B cell (primary cell): ENCODE results near the gene TMEM82. TPM values are rescaled to one million over a fixed set of nuclear protein-coding genes. Genes with fewer than 3 reads are reported as not detected.

ENCODE experiments used
- ATAC-seq: fragments of 200-7000 bp; cut with Tn5 transposase; one replicate; pipeline ENCODE4 v1.10.0; 2021; ENCODE audit warnings: low read depth, mild to moderate bottlenecking, moderate number of reproducible peaks, moderate library complexity
- CTCF ChIA-PET: fragments of 350-600 bp; sonication (Branson Sonifier 250); formaldehyde crosslinking; loops from one replicate; lab custom pipeline; 2021; ENCODE audit warnings: antibody characterized with exemption, inconsistent platforms; lab: Charles Lee
- POLR2A ChIA-PET: fragments of 350-600 bp; sonication (Branson Sonifier 250); formaldehyde crosslinking; loops from one replicate; lab custom pipeline; 2021; ENCODE audit warnings: antibody characterized with exemption; lab: Charles Lee
- DNase-seq: peaks from one replicate; pipeline ENCODE4 v3.0.0; 2013
- H2AFZ ChIP-seq: 2 replicates; pipeline ENCODE4 v1.6.1; 2012; ENCODE audit warnings: mild to moderate bottlenecking, low read depth, low read length; ENCODE audit not compliant: insufficient read depth, poor library complexity, severe bottlenecking
- H3K27ac ChIP-seq, 2 donors: 1 replicate in 1 of 2; 2 replicates in 1 of 2; pipeline ENCODE4 v1.5.1; 2012 to 2013; ENCODE audit warnings: low read length in 2 of 2, mild to moderate bottlenecking in 2 of 2, moderate library complexity in 1 of 2
- H3K27me3 ChIP-seq, 4 experiments: fragments of 200-600 bp in 1 of 4; sonication (generic) in 1 of 4; replicated peaks in 1 of 4; 1 replicate in 2 of 4; 2 replicates in 2 of 4; pipeline versions ENCODE4 v1.6.1 to v1.7.0; 2013 to 2016; ENCODE audit warnings: low read length in 3 of 4, mild to moderate bottlenecking in 2 of 4, mixed read lengths in 1 of 4, moderate library complexity in 1 of 4; ENCODE audit not compliant: insufficient read depth in 4 of 4, control insufficient read depth in 3 of 4; ENCODE audit errors: control extremely low read depth in 1 of 4
- H3K36me3 ChIP-seq, 2 experiments: replicated peaks in 1 of 2; 1 replicate in 1 of 2; 2 replicates in 1 of 2; pipeline versions ENCODE4 v1.6.1 to v1.7.1; 2013; ENCODE audit warnings: low read length in 1 of 2; ENCODE audit not compliant: insufficient read depth in 2 of 2, control insufficient read depth in 1 of 2; ENCODE audit errors: control extremely low read depth in 1 of 2, extremely low read depth in 1 of 2
- H3K4me1 ChIP-seq, 2 donors: fragments of 200-600 bp in 1 of 2; sonication (generic) in 1 of 2; 1 replicate in 1 of 2; 2 replicates in 1 of 2; pipeline versions ENCODE4 v1.5.1 to v1.6.1; 2013 to 2017; ENCODE audit warnings: low read length in 2 of 2; ENCODE audit not compliant: control insufficient read depth in 2 of 2, insufficient read depth in 2 of 2
- H3K4me2 ChIP-seq: replicated peaks from 2 replicates; pipeline ENCODE3; 2012; ENCODE audit warnings: mild to moderate bottlenecking, low read depth, low read length; ENCODE audit not compliant: poor library complexity, severe bottlenecking
- H3K4me3 ChIP-seq, 5 experiments: fragments of 200-600 bp in 1 of 5; sonication (generic) in 1 of 5; 1 replicate in 3 of 5; 2 replicates in 2 of 5; pipeline versions ENCODE4 v1.5.1 to v1.7.0; 2011 to 2016; ENCODE audit warnings: low read length in 4 of 5, mild to moderate bottlenecking in 4 of 5, low read depth in 2 of 5, control low read depth in 1 of 5, moderate library complexity in 1 of 5; ENCODE audit not compliant: insufficient read depth in 1 of 5; ENCODE audit errors: control extremely low read depth in 1 of 5, extremely low read depth in 1 of 5
- H3K79me2 ChIP-seq: fragments of 200-600 bp; sonication (generic); one replicate; pipeline ENCODE4 v1.6.0; 2016; ENCODE audit warnings: low read length; ENCODE audit not compliant: control insufficient read depth, insufficient read depth
- H3K9ac ChIP-seq: fragments of 200-600 bp; sonication (generic); 2 replicates; pipeline ENCODE4 v1.6.1; 2017; ENCODE audit warnings: mild to moderate bottlenecking, low read length, moderate library complexity
- H3K9me3 ChIP-seq, 3 donors: one replicate each; pipeline versions ENCODE4 v1.6.1 to v1.7.1; 2013; ENCODE audit warnings: low read length in 2 of 3; ENCODE audit not compliant: control insufficient read depth in 2 of 3, insufficient read depth in 1 of 3; ENCODE audit errors: control extremely low read depth in 1 of 3
- H4K20me1 ChIP-seq: 2 replicates; pipeline ENCODE4 v1.6.0; 2012; ENCODE audit warnings: mild to moderate bottlenecking, low read length; ENCODE audit not compliant: insufficient read depth, control insufficient read depth, poor library complexity, severe bottlenecking
- H3K27ac Mint-ChIP-seq: one replicate; pipeline ENCODE4 v1.8.0; 2021; ENCODE audit warnings: mixed read lengths
- H3K27me3 Mint-ChIP-seq: one replicate; pipeline ENCODE4 v1.8.0; 2021; ENCODE audit warnings: mixed read lengths
- H3K4me1 Mint-ChIP-seq: one replicate; pipeline ENCODE4 v1.8.0; 2021; ENCODE audit warnings: mixed read lengths
- H3K4me3 Mint-ChIP-seq: one replicate; pipeline ENCODE4 v1.8.0; 2021; ENCODE audit warnings: mixed read lengths
- H3K9me3 Mint-ChIP-seq: one replicate; pipeline ENCODE4 v1.8.0; 2022; ENCODE audit warnings: mixed read lengths; ENCODE audit not compliant: insufficient read depth
- CTCF ChIP-seq: fragments of 200-600 bp; IDR thresholded peaks from one replicate; pipeline ENCODE4 v1.8.0; 2022; ENCODE audit warnings: antibody characterized with exemption, mild to moderate bottlenecking
- EZH2 ChIP-seq: IDR thresholded peaks from 2 replicates; pipeline ENCODE4 v1.6.1; 2012; ENCODE audit warnings: borderline replicate concordance, low read depth, mild to moderate bottlenecking, moderate library complexity, low read length; ENCODE audit not compliant: insufficient read depth, poor library complexity, severe bottlenecking
- WGBS: methylation state at CpG from one replicate; pipeline ENCODE4 v1.1.5; 2013; ENCODE audit warnings: missing lambda C conversion rate; ENCODE audit not compliant: insufficient coverage; 5-methylcytosine and 5-hydroxymethylcytosine counted together
- intact Hi-C: fragments of 100-400 bp; cut with micrococcal nuclease; formaldehyde crosslinking; loops from one replicate; pipeline ENCODE4 v1.10.0; 2022
- polyA plus RNA-seq: library from polyadenylated mRNA; depleted of rRNA; stranded (reverse); fragments of >200 nt; gene quantifications from 2 replicates; pipeline ENCODE4 v1.2.3, GENCODE V29; 2012
- total RNA-seq, 2 donors: library from RNA; stranded (reverse); fragments of 120-200 nt in 1 of 2; gene quantifications; 1 replicate in 1 of 2; 2 replicates in 1 of 2; pipeline versions ENCODE4 v1.2.3 to v1.2.4, GENCODE V29; 2013 to 2022

TMEM82 gene
- total and polyA plus RNA-seq, 2 donors (not counting 1 experiment from before 2014, with no cell fraction given) = not detected

DNA sequence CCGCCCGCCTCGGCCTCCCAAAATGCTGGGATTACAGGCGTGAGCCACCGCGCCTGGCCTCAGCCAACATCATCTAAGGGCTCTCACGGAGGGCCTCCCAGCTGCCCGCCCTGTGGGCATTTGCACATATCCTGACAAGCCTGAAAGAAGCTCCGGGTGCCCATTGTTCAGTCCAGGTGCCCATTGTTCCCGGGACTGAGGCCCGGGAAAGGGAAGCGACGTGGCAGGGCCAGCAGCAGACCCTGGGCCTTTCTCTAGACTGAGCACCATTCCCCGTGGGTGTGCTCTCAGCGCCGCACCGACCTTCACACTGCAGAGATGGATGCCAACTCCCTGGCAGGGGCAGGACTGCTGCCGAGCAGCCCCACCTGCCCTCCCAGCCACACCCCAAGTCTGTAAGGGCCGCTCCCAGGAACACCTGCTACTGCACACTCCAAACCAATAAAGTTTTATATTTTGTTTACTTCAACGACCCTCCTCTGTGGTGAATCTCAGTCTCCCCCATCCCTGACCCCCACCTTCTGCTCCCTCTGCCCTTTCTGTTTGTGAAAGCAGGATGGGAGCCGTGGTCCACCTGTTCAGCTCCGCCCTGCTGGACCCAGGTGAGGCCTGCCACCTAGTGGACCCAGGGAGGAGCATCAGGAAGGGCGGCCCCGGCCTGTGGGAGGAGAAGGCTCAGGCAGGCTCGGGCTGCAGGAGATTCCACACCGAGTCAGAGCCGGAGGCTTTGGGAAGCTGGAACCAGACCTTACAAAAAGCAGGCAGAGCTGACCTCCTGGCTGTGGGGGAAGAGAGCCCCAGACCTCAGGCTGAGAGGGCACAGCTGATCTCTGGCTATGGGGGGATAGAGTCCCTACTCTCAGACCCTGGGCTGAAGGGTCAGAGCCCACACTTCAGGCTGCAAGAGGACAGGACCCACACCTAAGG, 1.1 kb upstream of the TMEM82 start:
- intact Hi-C loops = loop anchor here (2.0 to 5.0 kb wide), 3 partner anchors 74 to 419 kb away; no protein-coding TSS in a partner anchor

More for the DNA sequence above, 1.1 kb upstream of the TMEM82 start:
- Mint-ChIP-seq H3K27ac (no peak overlapping the region), H3K4me3 (no peak overlapping the region), H3K4me1 (peaks cover 6% of the 10 kb centered on the region), H3K27me3 (no peaks in the 10 kb centered on the region), H3K9me3 (no peaks in the 10 kb centered on the region)
- no peaks in the 10 kb centered on the region for H4K20me1 ChIP-seq
- ATAC-seq (peak; percentile 91), DNase-seq (peak; percentile 79)
- TF ChIP-seq EZH2 = no peak
- peak; percentile 80 for TF ChIP-seq CTCF
- no peaks in the 10 kb centered on the region for H3K9me3 ChIP-seq
- peak overlapping the region; percentile 37 for H3K4me2 ChIP-seq
- no peak overlapping the region for H3K9ac ChIP-seq
- POLR2A ChIA-PET = interaction anchor here (0.6 to 0.7 kb wide), 3 partner anchors 37 to 623 kb away, joined by 5 read pairs; no protein-coding TSS in a partner anchor
- no peaks in the 10 kb centered on the region for H3K36me3 ChIP-seq
- H3K4me3 ChIP-seq = no peak overlapping the region
- CTCF ChIA-PET = interaction anchor here (0.6 to 6.8 kb wide), 21 partner anchors 9 to 274 kb away, joined by 3 to 75 read pairs (median 4); partner anchors contain the start of gene DNAJC16
- H3K27ac ChIP-seq = no peak overlapping the region
- H3K79me2 ChIP-seq = no peaks in the 10 kb centered on the region
- peaks cover 0 to 7% of the 10 kb centered on the region in 2 donors for H3K4me1 ChIP-seq
- no peaks in the 10 kb centered on the region for H3K27me3 ChIP-seq
- WGBS = 67% methylated on average over 25 of the region's 27 CpGs
- peak overlapping the region; percentile 69 for H2AFZ ChIP-seq
